K562 (cell line): ENCODE data around the gene PRTFDC1. TPM values are rescaled to one million over a fixed set of nuclear protein-coding genes. Genes with fewer than 3 reads are reported as not detected.

Source experiments
- COPS2 ChIP-seq: fragments of 450-650 bp; conservative IDR thresholded peaks from 2 replicates; pipeline ENCODE4 v1.6.1; 2016; ENCODE audit warnings: mild to moderate bottlenecking, moderate library complexity
- DLX4 ChIP-seq: fragments of 250-450 bp; sonication (Bioruptor Pico); IDR thresholded peaks from 2 replicates; pipeline ENCODE4 v1.6.1; 2021; ENCODE audit warnings: mild to moderate bottlenecking
- FOS ChIP-seq: IDR thresholded peaks from 3 replicates; pipeline ENCODE4 v1.6.1; 2011; ENCODE audit not compliant: insufficient read length; ENCODE audit errors: extremely low read depth
- GMEB1 ChIP-seq: fragments of 250-450 bp; sonication (Bioruptor Pico); IDR thresholded peaks from 2 replicates; pipeline ENCODE4 v1.4.0; 2020; ENCODE audit warnings: mild to moderate bottlenecking
- HIVEP1 ChIP-seq: fragments of 250-450 bp; sonication (Bioruptor Pico); IDR thresholded peaks from 2 replicates; pipeline ENCODE4 v1.4.0; 2020; ENCODE audit warnings: mild to moderate bottlenecking
- JUN ChIP-seq, 2 experiments: sonication (generic) in 1 of 2; formaldehyde crosslinking in 1 of 2; IDR thresholded peaks; 2 replicates each; pipeline versions ENCODE4 v1.6.1 to v1.8.0; 2012 to 2022; ENCODE audit warnings: borderline replicate concordance in 2 of 2, mild to moderate bottlenecking in 2 of 2, improper control_type of control experiment in 1 of 2, low read depth in 1 of 2, low read length in 1 of 2, missing genetic modification reagents in 1 of 2
- MEF2D ChIP-seq: conservative IDR thresholded peaks from 2 replicates; pipeline ENCODE4 v1.6.1; 2016; ENCODE audit warnings: low read depth, missing genetic modification characterization, missing compliant biosample characterization
- MTA1 ChIP-seq: fragments of 450-650 bp; IDR thresholded peaks from 2 replicates; pipeline ENCODE4 v1.6.1; 2017; ENCODE audit warnings: borderline replicate concordance
- MYNN ChIP-seq, 2 experiments: sonication (generic); formaldehyde crosslinking in 1 of 2; IDR thresholded peaks; 2 replicates each; pipeline versions ENCODE4 v1.5.0 to v1.6.1; 2016 to 2020; ENCODE audit warnings: antibody characterized with exemption in 1 of 2, missing genetic modification reagents in 1 of 2
- NFATC3 ChIP-seq: fragments of 450-650 bp; IDR thresholded peaks from 2 replicates; pipeline ENCODE4 v1.6.1; 2017; ENCODE audit warnings: mild to moderate bottlenecking
- PHB2 ChIP-seq: fragments of 450-650 bp; IDR thresholded peaks from 2 replicates; pipeline ENCODE4 v1.6.1; 2017; ENCODE audit warnings: low read depth
- PKNOX1 ChIP-seq: fragments of 450-650 bp; IDR thresholded peaks from 2 replicates; pipeline ENCODE4 v1.6.1; 2016
- POLR2G ChIP-seq: fragments of 200-400 bp; formaldehyde crosslinking; IDR thresholded peaks from 2 replicates; pipeline ENCODE4 v1.6.1; 2017; ENCODE audit warnings: low read depth, mild to moderate bottlenecking, antibody characterized with exemption, low read length, moderate library complexity
- POLR2H ChIP-seq: IDR thresholded peaks from 2 replicates; pipeline ENCODE4 v1.6.1; 2016; ENCODE audit warnings: missing genetic modification characterization, low read depth, mild to moderate bottlenecking, control low read depth, missing compliant biosample characterization, moderate library complexity
- POLR3G ChIP-seq: IDR thresholded peaks from 2 replicates; pipeline ENCODE4 v1.6.1; 2011; ENCODE audit not compliant: insufficient read length, insufficient replicate concordance; ENCODE audit errors: extremely low read depth
- SRF ChIP-seq, 2 experiments: fragments of 250-450, 450-650 bp in 1 of 2; sonication (Bioruptor Pico) in 1 of 2; sonication (generic) in 1 of 2; formaldehyde crosslinking; IDR thresholded peaks; 2 replicates each; pipeline versions ENCODE4 v1.5.0 to v1.5.1; 2020 to 2022; ENCODE audit warnings: mild to moderate bottlenecking in 1 of 2, missing genetic modification reagents in 1 of 2
- TCF3 ChIP-seq: sonication (generic); formaldehyde crosslinking; IDR thresholded peaks from 2 replicates; pipeline ENCODE4 v1.4.0; 2020; ENCODE audit warnings: mild to moderate bottlenecking, missing genetic modification reagents
- TEAD1 ChIP-seq, 2 experiments: fragments of 450-650 bp in 1 of 2; sonication (generic) in 1 of 2; formaldehyde crosslinking; IDR thresholded peaks; 2 replicates each; pipeline versions ENCODE4 v1.4.0 to v1.8.0; 2020 to 2022; ENCODE audit warnings: mild to moderate bottlenecking in 2 of 2, missing genetic modification reagents in 1 of 2
- TFE3 ChIP-seq: fragments of 450-650 bp; formaldehyde crosslinking; IDR thresholded peaks from 2 replicates; pipeline ENCODE4 v1.4.0; 2020; ENCODE audit warnings: mild to moderate bottlenecking, mixed read lengths
- YY1 ChIP-seq, 3 experiments: IDR thresholded peaks; 2 replicates each; pipeline ENCODE4 v1.6.1; 2011; ENCODE audit warnings: low read length in 2 of 3, mild to moderate bottlenecking in 2 of 3, moderate library complexity in 2 of 3, borderline replicate concordance in 1 of 3, control low read depth in 1 of 3, low read depth in 1 of 3; ENCODE audit not compliant: insufficient read depth in 3 of 3, insufficient replicate concordance in 2 of 3, control insufficient read depth in 1 of 3, insufficient read length in 1 of 3; ENCODE audit errors: extremely low read depth in 1 of 3
- ZNF41 ChIP-seq: fragments of 250-450 bp; sonication (Bioruptor Pico); conservative IDR thresholded peaks from 2 replicates; pipeline ENCODE4 v1.4.0; 2020; ENCODE audit warnings: mild to moderate bottlenecking
- ZNF561 ChIP-seq: fragments of 450-650 bp; formaldehyde crosslinking; conservative IDR thresholded peaks from 2 replicates; pipeline ENCODE4 v1.4.0; 2020; ENCODE audit warnings: mild to moderate bottlenecking, moderate library complexity
- polyA plus RNA-seq, 8 experiments: library from polyadenylated mRNA; depleted of rRNA in 4 of 8; stranded (reverse) in 5 of 8; unstranded in 3 of 8; fragments of >200 nt; fragmentation: Nextera tagmentation in 2 of 8; fragmentation: Illumina TruSeq in 1 of 8; extraction: Ambion mirVana in 2 of 8; extraction: Trizol in 1 of 8; gene quantifications; 2 replicates each; pipeline versions ENCODE4 v1.2.1 to v1.2.3, GENCODE V29; 2011 to 2014; ENCODE audit warnings: inconsistent platforms in 1 of 8, missing spikeins in 1 of 8
- total RNA-seq, 7 experiments: library from RNA; depleted of rRNA in 6 of 7; stranded (reverse); fragments of >200 nt in 6 of 7; fragmentation: Illumina TruSeq in 2 of 7; extraction: Trizol in 2 of 7; gene quantifications; 2 replicates each; pipeline versions ENCODE4 v1.2.1 to v1.2.3, GENCODE V29; 2011 to 2021; ENCODE audit warnings: low replicate concordance in 1 of 7

Gene PRTFDC1
- total and polyA plus RNA-seq, 9 of the 15 experiments (the other 6 are each of a cell fraction or from before 2014, with no cell fraction given), result 7.0 to 27.6 (median 10.0) TPM

GRCh38 chr10:24897326-24897926 lies 55.0 kb downstream of the PRTFDC1 start (continued):
- peak; percentile 87 for TF ChIP-seq TCF3
- TF ChIP-seq POLR3G, result no peak
- no peak for TF ChIP-seq ZNF41
- TF ChIP-seq MYNN (IDR thresholded peaks at IDR 0.05), result 0 out of 2 replicates have a peak, but pooled peaks have one; percentile 41
- TF ChIP-seq MYNN (CRISPR knock-in tag; IDR thresholded peaks at IDR 0.05), result no peak
- no peak for TF ChIP-seq MEF2D
- no peak for TF ChIP-seq SRF (CRISPR knock-in tag; IDR thresholded peaks at IDR 0.05)
- TF ChIP-seq DLX4 (CRISPR knock-in tag), result no peak
- TF ChIP-seq TFE3 (CRISPR knock-in tag), result no peak
- peak; percentile 11; the same call in 1 of the 2 replicates for TF ChIP-seq PHB2
- no peak for TF ChIP-seq COPS2
- peak; percentile 61 for TF ChIP-seq PKNOX1
- TF ChIP-seq NFATC3, result no peak
- no peak for TF ChIP-seq TEAD1 (CRISPR knock-in tag; IDR thresholded peaks at IDR 0.05)
- TF ChIP-seq ZNF561, result no peak
- TF ChIP-seq FOS, result peak; percentile 43
- no peak for TF ChIP-seq HIVEP1 (CRISPR knock-in tag)
- peak; percentile 44; the same call in 1 of the 2 replicates for TF ChIP-seq MTA1
- no peak for TF ChIP-seq POLR2H
- TF ChIP-seq JUN (IDR thresholded peaks at IDR 0.05; ENCODE audit: borderline replicate concordance, low read depth, low read length), result peak; percentile 89; the same call in 1 of the 2 replicates
- no peak for TF ChIP-seq JUN (CRISPR knock-in tag; IDR thresholded peaks at IDR 0.05; ENCODE audit: borderline replicate concordance)
- no peak for TF ChIP-seq POLR2G
- TF ChIP-seq GMEB1 (CRISPR knock-in tag), result no peak
- TF ChIP-seq YY1 (IDR thresholded peaks at IDR 0.05; ENCODE audit: borderline replicate concordance in 1 of 3, control insufficient read depth in 1 of 3, extremely low read depth in 1 of 3, insufficient read depth in 3 of 3, insufficient read length in 1 of 3, insufficient replicate concordance in 2 of 3, low read depth in 1 of 3, low read length in 2 of 3), result peak in 2 of 3 experiments; percentile 27 to 81
